Activated CD8-positive, alpha-beta T cell treated with anti-CD3 and anti-CD28 coated beads for 36 hours (primary cell): ENCODE measurements around the gene RNF133. TPM values are rescaled to one million over a fixed set of nuclear protein-coding genes. Genes with fewer than 3 reads are reported as not detected.

Source experiments
- ATAC-seq: fragments of 200-7000 bp; cut with Tn5 transposase; one replicate; pipeline ENCODE4 v1.10.0; 2021; ENCODE audit warnings: mild to moderate bottlenecking, moderate library complexity
- CTCF ChIA-PET: fragments of 350-600 bp; sonication (Branson Sonifier 250); formaldehyde crosslinking; loops from one replicate; lab custom pipeline; 2021; ENCODE audit warnings: antibody characterized with exemption; lab: Charles Lee
- POLR2A ChIA-PET: fragments of 350-600 bp; sonication (Branson Sonifier 250); formaldehyde crosslinking; loops from one replicate; lab custom pipeline; 2021; ENCODE audit warnings: antibody characterized with exemption; lab: Charles Lee
- DNase-seq: peaks from one replicate; pipeline ENCODE4 v3.0.0-alpha.2; 2020
- H3K27ac Mint-ChIP-seq: one replicate; pipeline ENCODE4 v1.8.0; 2021; ENCODE audit warnings: mild to moderate bottlenecking, mixed read lengths
- H3K27me3 Mint-ChIP-seq: one replicate; pipeline ENCODE4 v1.8.0; 2021; ENCODE audit warnings: mixed read lengths
- H3K36me3 Mint-ChIP-seq: one replicate; pipeline ENCODE4 v1.8.0; 2021; ENCODE audit warnings: low read depth, mixed read lengths
- H3K4me1 Mint-ChIP-seq: one replicate; pipeline ENCODE4 v1.8.0; 2021; ENCODE audit warnings: low read depth, mixed read lengths
- H3K4me3 Mint-ChIP-seq: one replicate; pipeline ENCODE4 v1.8.0; 2021; ENCODE audit warnings: mild to moderate bottlenecking, moderate library complexity, mixed read lengths
- H3K9me3 Mint-ChIP-seq: one replicate; pipeline ENCODE4 v1.8.0; 2021; ENCODE audit warnings: mixed read lengths
- intact Hi-C: fragments of 100-400 bp; cut with micrococcal nuclease; formaldehyde crosslinking; loops from one replicate; pipeline ENCODE4 v1.10.0; 2022
- total RNA-seq, 2 experiments: library from RNA; stranded (reverse); gene quantifications; one replicate each; pipeline ENCODE4 v1.2.3, GENCODE V29; 2021
- TF ChIP-seq, protein P1 (sequence below): fragments of 200-600 bp; IDR thresholded peaks from one replicate; pipeline ENCODE4 v1.8.0; 2022; ENCODE audit warnings: antibody characterized with exemption, mild to moderate bottlenecking

The RNF133 gene
- total RNA-seq, 2 experiments from 2014 or later, result not detected

DNA sequence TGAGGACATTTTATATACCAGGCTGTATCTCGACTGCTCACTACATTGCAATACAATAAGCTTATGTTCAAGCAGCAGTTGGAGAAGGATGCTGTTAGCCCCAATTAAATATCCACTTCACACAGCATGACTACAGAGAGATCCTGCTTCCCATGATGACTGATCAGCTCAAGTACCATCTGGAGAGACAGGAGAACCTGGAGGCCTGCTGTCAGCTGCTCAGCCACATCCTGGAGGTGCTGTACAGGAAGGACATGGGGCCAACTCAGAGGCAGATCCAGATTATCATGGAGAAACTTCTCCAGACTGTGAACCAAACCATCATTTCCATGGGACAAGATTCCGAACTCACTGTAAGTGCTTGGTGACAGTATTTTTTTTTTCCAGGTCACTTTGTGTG lies 22.5 kb downstream of the RNF133 start:
- CTCF ChIA-PET, result no interaction called here

DNA sequence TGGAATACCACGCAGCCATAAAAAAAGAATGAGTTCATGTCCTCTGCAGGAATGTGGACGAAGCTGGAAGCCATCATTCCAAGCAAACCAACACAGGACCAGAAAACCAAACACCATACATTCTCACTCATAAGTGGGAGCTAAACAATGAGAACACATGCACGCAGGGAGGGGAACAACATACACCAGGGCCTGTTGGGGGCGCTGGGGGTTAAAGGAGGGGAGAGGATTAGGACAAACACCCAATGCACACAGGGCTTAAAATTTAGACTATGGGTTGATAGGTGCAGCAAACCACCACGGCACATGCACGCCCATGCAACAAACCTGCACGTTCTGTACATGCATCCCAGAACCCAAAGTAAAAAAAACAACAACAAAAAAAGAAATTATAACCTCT lies 23.3 kb downstream of the RNF133 start:
- Mint-ChIP-seq H3K9me3 (peaks cover 2% of the 10 kb centered on the region), H3K4me1 (no peaks in the 10 kb centered on the region), H3K36me3 (no peaks in the 10 kb centered on the region), H3K4me3 (no peak overlapping the region), H3K27ac (no peak overlapping the region), H3K27me3 (no peaks in the 10 kb centered on the region)
- DNase-seq (no peak), ATAC-seq (no peak)
- TF ChIP-seq, protein P1, sequence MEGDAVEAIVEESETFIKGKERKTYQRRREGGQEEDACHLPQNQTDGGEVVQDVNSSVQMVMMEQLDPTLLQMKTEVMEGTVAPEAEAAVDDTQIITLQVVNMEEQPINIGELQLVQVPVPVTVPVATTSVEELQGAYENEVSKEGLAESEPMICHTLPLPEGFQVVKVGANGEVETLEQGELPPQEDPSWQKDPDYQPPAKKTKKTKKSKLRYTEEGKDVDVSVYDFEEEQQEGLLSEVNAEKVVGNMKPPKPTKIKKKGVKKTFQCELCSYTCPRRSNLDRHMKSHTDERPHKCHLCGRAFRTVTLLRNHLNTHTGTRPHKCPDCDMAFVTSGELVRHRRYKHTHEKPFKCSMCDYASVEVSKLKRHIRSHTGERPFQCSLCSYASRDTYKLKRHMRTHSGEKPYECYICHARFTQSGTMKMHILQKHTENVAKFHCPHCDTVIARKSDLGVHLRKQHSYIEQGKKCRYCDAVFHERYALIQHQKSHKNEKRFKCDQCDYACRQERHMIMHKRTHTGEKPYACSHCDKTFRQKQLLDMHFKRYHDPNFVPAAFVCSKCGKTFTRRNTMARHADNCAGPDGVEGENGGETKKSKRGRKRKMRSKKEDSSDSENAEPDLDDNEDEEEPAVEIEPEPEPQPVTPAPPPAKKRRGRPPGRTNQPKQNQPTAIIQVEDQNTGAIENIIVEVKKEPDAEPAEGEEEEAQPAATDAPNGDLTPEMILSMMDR, result no peak
- ChIA-PET CTCF (interaction anchor here (1.1 kb wide), 1 partner anchor 9 kb away, joined by 3 read pairs; no protein-coding TSS in a partner anchor), POLR2A (no interaction called here)
- intact Hi-C loops, result no loop called here

More for the DNA sequence above, 22.5 kb downstream of the RNF133 start:
- Mint-ChIP-seq H3K27me3 (no peaks in the 10 kb centered on the region), H3K9me3 (peaks cover 2% of the 10 kb centered on the region), H3K4me1 (no peaks in the 10 kb centered on the region), H3K4me3 (no peak overlapping the region), H3K27ac (no peak overlapping the region), H3K36me3 (no peaks in the 10 kb centered on the region)
- no peak for ATAC-seq
- intact Hi-C loops, result no loop called here
- DNase-seq, result no peak
- POLR2A ChIA-PET, result no interaction called here
- TF ChIP-seq, protein P1, result no peak

DNA sequence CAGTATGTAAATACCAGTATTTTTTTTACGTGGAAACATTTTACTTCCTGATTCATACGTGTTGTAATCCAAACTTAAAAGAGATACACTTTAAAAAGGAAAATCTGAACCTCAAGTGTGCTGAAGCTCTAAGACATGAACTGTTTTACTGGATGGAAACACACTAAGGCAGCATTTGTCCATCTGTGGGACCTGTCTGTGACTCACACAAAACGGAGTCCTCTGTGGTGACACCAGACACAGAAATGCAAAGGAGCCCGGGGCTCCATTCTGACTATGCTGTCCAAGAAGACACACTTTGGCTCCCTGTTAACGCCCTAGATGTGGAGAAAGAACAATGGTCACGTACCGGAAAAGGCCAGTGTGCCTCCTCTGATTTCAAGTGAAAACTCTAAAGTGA lies 23.9 kb downstream of the RNF133 start:
- no peaks in the 10 kb centered on the region for H3K27me3 Mint-ChIP-seq

DNA sequence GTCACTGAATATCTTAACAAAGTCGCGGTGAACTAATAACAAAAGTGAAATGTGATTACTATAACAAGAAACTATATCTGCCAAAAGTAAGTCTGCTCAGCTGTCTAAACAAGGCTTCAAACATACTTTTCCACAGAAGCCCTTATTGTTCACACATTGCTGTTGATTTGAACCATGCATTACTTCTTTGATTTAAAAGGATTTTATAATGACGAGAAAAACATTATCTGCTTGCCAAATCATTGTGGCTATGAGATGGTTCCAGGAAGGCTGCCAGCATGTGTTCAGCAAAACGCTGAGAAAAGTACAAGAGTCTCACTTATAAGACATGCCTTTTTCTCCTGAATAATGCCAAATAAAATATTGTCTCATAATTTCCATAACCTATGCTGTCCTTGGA lies 24.4 kb downstream of the RNF133 start:
- H3K36me3 Mint-ChIP-seq, result no peaks in the 10 kb centered on the region
- ChIA-PET POLR2A (no interaction called here), CTCF (no interaction called here)
- ATAC-seq (no peak), DNase-seq (no peak)
- no peaks in the 10 kb centered on the region for H3K27me3 Mint-ChIP-seq
- H3K4me1 Mint-ChIP-seq, result no peaks in the 10 kb centered on the region
- H3K9me3 Mint-ChIP-seq, result peaks cover 2% of the 10 kb centered on the region
- intact Hi-C loops, result no loop called here
- TF ChIP-seq, protein P1, result no peak
- no peak overlapping the region for H3K4me3 Mint-ChIP-seq
- H3K27ac Mint-ChIP-seq, result no peak overlapping the region

More for the DNA sequence above, 23.9 kb downstream of the RNF133 start:
- ATAC-seq (no peak), DNase-seq (no peak)
- Mint-ChIP-seq H3K27ac (no peak overlapping the region), H3K4me3 (no peak overlapping the region), H3K4me1 (no peaks in the 10 kb centered on the region), H3K36me3 (no peaks in the 10 kb centered on the region), H3K9me3 (peaks cover 2% of the 10 kb centered on the region)
- TF ChIP-seq, protein P1, result no peak
- intact Hi-C loops, result no loop called here
- ChIA-PET CTCF (interaction anchor here (1.1 kb wide), 1 partner anchor 9 kb away, joined by 3 read pairs; no protein-coding TSS in a partner anchor), POLR2A (no interaction called here)

DNA sequence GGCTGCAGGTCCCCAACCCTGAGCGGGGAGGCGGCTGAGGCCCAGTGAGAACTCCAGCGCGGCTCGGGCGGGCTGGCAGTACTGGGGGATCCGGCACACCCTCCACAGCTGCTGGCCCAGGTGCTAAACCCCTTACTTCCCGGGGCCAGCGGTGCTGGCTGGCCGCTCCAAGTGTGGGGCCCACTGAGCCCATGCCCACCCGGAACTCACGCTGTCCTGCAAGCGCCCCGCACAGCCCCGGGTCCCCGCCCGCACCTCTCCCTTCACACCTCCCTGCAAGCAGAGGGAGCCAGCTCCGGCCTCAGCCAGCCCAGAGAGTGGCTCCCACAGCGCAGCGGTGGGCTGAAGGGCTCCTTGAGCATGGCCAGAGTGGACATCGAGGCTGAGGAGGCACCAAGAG lies 25.0 kb downstream of the RNF133 start:
- DNase-seq, result no peak
- TF ChIP-seq, protein P1, result no peak
- peaks cover 2% of the 10 kb centered on the region for H3K9me3 Mint-ChIP-seq
- no peaks in the 10 kb centered on the region for H3K36me3 Mint-ChIP-seq
- no peak overlapping the region for H3K4me3 Mint-ChIP-seq
- POLR2A ChIA-PET, result no interaction called here
- H3K27me3 Mint-ChIP-seq, result no peaks in the 10 kb centered on the region
- intact Hi-C loops, result no loop called here
- no peak overlapping the region for H3K27ac Mint-ChIP-seq
- no peak for ATAC-seq
- no peaks in the 10 kb centered on the region for H3K4me1 Mint-ChIP-seq
- CTCF ChIA-PET, result no interaction called here
